GM04504 (cell line): ENCODE data around the gene ZFR.
"Not testable (repeated sequence)": the region's sequence is repeated elsewhere in the genome, so short reads cannot be mapped to it uniquely, and the experiment has no call there.

Experiments
- DNase-seq: peaks from one replicate; pipeline ENCODE4 v3.0.0-alpha.2; 2012; ENCODE audit warnings: low read depth

ZFR gene

DNA sequence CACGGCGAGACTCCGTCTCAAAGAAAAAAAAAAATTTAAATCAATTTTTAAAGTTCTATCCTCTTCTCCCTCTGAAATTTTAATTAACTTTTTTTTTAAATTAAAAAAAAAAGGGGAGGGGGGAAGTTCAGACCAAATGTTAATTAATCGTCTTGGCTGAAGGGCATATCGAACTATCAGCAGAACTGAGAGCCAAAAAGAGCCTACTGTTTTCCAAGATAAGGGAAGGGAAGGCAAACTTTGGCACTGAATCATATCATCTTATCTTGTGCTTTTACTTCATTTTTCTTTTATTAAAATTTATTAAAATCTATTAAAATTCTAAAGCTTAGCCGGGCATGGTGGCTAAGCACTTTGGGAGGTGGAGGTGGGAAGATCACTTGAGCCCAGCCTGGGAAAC lies 85.9 kb downstream of the ZFR start:
- DNase-seq = no peak

DNA sequence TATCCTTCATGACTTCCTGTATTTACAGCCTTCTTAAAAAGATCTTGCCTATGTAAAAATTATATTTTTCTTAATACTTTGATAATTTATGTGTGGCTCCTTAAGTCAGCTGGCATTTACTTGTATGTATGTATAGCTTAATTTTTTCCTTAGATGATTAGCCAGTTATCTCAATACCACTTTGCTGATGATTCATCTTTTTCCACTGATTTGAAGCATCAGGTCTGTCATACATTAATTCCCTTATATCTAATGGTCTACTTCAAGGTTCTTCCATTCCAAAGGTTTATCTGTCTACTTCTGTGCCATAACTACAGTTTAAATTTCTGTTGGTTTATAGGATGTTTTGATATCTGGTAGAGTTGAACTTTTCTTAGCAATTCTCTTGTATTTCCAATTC lies 86.9 kb downstream of the ZFR start:
- DNase-seq = no peak

DNA sequence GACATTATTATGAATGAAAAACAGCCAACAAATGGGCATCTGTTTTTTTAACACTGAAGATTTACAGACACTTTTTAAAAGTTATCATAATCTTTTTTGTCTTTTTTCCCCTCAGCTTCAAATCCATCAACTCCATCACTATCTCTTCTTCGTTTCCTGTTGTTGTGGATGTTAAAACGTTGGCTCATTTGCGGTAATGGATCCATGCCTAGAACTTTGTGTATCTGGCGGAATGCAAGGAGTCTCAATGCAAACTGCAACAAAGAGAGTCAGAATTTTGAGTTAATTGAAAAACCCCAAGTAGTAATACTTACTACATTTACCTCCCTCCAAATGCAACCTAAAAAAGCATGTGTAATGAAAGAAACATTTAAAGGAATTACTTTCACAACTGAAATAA lies 88.9 kb downstream of the ZFR start:
- DNase-seq = no peak

DNA sequence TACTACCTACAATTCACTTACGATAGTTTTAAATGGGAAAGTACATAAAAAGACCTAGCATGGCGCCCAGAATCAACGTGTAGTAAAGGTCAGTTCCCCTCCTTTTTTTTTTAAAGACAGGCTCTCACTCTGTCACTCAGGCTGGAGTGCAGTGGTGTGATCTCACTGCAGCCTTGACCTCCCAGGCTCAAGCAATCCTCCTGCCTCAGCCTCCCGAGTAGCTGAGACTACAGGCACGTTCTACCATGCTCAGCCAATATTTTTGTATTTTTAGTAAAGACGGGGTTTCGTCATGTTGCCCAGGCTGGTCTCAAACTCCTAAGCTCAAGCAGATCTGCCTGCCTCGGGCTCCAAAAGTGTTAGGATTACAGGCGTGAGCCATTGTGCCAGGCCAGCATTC lies 91.1 kb downstream of the ZFR start:
- no peak for DNase-seq

DNA sequence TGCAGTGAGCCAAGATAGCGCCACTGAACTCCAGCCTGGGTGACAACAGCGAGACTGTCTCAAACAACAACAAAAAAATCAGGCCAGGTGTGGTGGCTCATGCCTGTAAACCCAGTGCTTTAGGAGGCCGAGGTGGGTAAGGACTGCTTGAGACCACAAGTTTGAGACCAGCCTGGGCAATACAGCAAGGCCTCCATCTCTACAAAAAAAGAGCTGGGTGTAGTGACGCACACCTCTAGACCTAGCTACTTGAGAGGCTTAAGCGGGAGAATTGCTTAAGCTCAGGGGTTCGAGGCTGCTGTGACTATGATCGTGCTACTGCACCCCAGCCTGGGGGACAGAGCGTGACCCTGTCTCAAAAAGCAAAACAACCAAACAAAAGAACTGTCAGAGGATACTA lies 91.9 kb downstream of the ZFR start:
- DNase-seq = no peak

DNA sequence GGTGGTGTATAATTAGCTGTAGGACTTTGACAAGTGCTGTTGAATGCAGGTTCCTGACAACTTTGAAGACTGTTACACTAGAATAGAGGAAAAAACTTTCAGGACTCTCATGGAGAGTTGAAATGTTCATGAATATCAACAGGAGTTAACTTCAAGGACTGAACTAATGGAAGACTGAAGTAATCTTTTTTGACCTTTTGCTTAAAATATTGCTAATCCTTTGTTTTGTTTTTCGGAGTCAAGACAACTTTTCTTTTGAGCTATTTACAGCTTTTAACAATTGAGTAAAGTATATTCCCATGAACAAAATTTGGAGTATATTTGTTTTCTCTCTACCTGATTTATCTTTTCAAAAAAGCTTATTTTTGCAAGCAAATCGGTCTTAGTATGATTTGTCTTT lies 97.7 kb downstream of the ZFR start:
- DNase-seq = no peak

DNA sequence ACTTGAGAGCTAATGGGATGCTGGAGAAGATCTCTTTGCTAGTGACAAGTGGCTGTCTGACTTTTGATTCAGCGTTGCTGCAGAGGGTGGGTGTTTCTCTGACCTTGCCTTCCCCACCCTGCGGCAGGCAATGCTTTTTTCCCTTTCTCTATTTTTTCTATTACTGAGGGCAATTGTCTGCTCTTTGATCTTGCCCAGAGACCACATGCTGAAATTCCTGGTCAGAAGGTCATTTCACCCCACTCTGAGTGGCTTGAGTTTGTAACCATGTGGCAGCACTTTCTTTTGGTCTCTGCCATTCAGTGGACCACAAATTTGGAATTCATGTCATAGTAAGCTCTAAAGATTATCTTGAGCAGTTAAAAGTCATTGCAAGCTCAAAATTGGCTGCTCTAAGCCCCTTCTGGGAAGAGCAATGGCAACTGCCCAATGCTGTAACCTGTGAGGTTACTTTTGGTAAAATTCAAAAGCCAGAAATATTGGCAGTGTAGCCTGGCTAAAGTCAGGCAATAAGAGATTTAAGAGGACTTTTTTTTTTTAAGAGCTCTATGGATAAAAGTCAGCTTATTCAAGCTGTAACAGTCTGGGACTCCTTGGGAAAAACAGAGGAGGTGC lies 101.4 kb downstream of the ZFR start:
- DNase-seq = no peak

DNA sequence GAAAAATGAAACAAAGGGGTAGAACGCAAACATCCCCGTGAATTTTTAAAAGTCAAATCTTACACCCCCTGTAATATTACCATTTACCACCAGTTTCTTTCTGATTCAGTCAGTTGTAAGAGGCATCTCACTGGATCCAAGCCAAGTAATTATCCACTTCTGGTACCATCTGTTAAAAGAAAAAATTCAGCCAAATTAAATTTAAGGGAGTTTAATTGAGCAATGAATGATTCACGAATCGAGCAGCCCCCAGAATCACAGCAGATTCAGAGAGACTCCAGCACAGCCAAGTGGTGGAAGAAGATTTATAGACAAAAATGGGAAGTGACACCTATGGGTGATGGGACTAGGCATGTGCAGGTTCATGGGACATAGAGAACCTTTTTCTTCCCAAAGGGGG lies 101.9 kb downstream of the ZFR start:
- no peak for DNase-seq

DNA sequence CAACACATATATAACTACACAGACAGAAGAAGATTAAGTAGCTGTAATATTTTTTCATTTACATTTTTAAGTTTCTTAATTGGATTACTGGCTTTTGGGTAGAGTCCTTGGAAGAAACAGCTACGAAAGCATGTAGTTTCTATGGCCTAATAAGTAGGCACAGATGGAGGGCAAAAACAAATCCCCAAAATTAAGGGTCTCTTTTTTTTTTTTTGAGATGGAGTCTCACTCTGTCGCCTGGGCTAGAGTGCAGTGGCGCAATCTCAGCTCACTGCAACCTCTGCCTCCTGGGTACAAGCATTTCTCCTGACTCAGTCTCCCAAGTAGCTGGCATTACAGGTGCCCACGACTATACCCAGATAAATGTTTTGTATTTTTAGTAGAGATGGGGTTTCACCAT lies 104.7 kb downstream of the ZFR start:
- no peak for DNase-seq

DNA sequence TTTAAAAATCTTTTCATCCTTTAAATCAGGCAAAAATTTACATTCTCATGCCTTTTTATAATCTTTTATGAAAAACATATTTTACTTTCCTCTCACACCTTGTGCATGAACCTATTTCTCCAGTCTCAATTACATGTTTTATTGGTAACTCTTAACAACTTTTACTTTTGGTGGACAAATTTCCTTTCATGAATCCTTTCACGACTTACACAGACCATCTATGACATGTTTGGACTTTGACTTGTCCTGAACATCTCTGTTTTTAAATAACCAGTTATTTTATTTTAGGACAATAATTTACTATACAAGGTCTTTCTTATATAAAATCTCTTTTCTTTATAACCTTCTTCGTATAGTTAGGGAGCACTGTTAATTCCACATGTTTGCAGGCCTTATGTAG lies 105.3 kb downstream of the ZFR start:
- no peak for DNase-seq

DNA sequence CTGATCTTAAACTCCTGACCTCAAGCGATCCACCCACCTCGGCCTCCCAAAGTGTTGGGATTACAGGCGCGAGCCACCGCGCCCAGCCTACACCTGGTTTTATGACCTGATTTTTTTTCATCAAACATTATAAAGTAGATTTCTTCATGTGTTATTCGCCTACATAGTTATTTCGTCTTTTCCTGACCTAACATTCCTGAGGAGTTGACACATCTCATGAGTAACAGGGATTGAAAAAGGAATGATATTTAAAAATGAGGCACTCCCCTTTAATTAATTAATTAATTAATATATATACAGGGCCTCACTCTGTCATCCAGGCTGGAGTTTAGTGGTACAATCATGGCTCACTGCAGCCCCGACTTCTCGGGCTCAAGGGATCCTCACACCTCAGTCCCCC lies 111.6 kb downstream of the ZFR start:
- DNase-seq = no peak

DNA sequence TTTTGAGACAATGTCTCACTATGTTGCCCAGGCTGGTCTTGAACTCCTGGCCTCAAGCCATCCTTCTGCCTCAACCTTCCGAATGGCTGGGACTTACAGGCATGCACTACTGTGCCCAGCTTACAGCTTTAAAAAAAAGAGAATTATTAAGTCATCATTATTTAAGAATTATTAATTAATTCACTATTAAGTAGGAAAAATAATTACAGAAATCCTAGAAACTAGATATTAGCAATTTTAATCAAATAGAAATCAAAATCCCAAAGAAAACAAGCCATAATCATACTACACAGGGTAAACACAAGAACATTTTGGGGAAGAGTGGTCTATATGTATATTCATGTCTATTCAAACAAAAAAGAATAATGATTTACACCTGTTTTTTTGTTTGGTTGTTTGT lies 112.2 kb downstream of the ZFR start:
- no peak for DNase-seq

DNA sequence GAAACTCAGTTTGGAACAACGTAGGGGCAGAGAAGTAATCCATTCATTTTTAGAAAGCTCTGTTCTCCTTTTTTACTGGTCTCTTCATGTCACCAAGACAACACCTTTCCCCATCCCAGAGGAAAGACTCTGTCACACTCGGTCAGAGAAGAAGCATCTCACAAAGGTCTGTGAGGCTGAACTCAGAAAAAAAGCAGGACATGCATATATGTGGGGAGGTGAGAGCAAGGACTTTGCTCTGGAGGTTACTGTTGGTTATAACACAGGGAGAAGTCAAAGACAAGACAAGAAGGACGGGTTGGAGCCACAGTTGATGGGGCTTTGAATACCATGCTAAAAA lies 112.6 kb downstream of the ZFR start:
- no peak for DNase-seq

DNA sequence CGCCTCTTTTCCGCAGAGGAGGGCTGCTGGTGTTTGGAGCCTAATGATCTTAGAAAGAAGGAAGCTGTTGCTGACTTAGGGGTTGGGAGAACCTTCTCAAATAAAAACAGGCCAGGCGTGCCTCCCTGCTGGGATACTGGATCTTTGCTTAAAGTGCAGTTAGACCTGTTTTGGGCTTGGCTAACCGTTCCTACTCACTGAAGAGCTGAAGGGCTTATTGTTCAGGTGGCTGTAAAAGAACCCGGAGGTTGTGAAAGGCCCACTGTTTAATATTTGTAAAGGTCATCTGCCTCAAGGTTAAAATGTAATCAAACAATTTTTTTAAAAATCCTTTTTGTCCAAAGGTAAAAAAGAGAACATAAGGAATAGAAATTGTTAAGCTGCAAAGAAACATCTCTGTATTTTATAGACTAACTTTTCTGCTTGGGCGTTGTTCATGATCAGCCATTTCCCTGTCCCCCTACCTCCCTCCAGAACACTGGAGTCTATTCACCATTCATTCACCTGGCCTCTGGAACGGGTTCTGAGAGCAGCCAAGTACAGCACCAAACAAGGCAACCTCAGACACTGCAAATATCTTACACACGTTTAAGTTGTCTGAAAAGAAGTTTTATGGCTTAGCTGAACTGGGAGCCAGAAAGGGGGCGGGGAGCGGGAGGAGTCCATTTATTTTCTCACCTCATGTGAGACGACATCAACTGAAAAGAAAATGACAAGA lies 113.2 kb downstream of the ZFR start:
- DNase-seq = no peak

DNA sequence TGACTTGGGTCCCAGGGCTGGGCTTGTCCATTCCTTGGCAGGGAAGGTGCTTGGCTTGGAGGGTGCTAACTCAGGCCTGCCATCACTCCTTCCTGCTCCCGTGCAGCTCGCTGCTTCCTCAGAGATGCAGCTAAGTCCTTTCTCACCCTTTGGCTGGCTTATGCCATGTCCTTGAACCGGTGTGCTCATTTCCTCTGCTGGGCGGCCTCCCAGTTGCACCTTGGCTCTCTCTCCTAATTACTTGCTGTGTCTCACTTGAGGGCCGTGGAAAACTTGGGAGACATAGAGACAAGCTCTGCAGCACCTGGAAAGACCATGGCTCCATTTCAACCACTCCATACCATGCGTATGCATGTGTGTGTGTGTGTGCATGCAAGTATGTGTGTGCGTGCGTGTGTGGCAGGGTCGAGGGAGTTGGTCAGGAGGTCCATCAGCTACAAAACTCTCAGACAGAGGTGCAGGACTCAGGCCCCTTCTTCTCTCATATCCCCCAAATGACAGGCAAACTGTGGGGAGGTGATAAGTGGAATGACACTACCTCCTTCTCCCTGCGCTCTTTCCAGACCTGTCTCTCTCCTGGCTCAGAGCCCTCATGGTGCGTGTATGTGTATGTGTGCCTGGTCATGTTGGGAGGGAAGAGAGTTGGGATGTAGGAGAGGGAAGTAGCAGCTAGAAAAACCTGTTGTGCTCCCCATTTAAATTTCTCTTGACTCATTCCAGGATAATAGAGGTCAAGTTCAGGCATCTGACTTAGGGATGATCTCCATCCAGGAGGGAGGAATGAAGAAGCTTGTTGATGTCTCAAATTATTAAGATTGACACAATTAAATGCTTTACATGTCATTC lies 114.2 kb downstream of the ZFR start:
- DNase-seq = no peak

DNA sequence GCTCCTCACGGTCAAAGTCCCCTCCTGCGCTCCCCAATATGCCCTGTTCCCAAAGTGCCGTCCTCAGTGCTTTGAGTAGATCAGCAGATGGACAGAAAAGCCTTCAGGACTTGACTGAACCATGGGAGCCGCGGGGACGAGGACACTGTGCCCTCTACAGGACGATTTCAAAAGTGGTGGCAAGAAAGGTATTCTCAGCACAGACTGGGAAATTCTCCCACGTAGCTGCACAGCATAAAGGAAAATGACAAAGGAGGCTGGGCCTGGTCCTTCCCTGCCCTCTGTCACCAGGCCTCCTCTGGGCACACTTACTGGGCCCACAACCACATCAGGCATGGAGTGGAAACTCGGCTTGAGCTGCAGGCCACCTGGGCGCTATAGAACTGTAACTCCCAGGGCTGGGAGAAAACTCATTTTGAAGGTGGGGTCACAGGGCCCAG lies 115.1 kb downstream of the ZFR start:
- DNase-seq = no peak

DNA sequence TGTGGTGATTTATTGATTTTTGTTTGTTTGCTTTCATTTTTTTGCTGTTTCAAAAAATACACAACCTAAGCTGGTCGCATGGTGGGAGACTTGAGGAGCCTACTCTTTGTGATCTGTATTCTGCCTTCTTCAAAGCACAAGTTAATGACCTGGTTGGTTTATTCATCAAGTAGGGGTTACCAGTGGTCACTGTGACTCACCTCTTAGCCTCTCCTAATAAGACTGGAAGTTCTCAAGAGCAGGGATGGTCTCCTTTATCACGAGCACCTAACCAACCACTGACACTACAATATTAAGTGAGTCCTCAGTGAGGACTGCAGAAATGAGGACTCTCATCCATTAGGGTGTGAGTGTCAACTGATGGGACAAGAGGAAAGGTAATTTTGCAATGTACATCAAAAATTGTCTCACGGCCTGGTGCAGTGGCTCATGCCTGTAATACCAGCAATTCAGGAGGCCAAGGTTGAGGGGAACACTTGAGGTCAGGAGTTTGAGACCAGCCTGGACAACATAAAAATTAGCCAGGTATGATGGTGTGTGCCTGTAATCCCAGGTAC lies 118.2 kb downstream of the ZFR start:
- no peak for DNase-seq

DNA sequence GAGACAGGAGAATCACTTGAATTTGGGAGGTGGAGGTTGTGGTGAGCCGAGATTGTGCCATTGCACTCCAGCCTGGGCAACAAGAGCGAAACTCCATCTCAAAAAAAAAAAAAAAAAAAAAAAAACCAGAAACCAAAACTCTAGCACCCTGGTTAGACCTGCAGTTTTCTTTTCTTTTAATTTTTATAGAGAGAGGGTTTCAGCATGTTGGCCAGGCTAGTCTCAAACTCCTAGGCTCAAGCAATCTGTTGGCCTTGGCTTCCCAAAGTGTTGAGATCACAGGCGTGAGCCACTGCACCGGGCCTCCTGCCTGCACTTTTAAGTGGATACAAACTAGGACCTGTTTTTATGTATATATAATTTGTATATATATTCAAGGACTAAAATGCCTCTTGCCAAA lies 118.9 kb downstream of the ZFR start:
- no peak for DNase-seq

DNA sequence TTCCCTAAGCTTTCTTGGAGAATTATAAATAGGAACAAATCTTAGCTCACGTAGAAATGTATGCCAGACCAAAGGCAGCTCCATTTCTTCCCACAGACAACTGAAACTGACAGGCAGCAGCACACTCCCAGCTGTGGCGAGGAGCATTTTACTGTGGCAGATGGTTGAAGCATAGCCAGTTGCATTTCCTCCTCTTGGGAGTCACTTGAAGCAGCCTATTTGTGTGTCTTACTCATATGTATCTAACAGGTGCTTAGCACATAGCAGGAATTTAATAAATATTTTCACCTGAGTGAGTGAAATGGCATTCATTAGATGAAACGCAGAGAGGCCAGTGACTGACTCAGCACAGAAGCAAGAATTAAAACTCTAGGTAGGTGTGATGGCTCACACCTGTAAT lies 119.5 kb downstream of the ZFR start:
- no peak for DNase-seq

DNA sequence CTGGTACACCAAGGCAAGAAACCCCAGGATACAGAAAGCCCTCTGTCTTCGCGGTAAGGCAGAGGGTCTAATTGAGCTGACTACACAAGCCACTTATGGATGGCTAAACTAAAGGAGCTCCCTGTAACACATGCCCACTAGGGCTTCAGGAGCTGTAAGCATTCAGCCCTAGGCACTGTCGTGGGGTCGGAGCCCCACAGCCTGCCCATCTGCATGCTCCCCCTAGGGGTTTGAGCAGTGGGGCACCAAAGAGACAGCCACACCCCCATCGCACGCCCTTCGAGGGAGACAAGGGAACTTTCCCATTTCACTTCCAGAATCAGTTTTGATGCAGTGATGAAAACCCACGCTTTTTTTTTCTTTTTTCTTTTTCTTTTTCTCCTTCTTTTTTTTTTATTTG lies 120.8 kb downstream of the ZFR start:
- no peak for DNase-seq

DNA sequence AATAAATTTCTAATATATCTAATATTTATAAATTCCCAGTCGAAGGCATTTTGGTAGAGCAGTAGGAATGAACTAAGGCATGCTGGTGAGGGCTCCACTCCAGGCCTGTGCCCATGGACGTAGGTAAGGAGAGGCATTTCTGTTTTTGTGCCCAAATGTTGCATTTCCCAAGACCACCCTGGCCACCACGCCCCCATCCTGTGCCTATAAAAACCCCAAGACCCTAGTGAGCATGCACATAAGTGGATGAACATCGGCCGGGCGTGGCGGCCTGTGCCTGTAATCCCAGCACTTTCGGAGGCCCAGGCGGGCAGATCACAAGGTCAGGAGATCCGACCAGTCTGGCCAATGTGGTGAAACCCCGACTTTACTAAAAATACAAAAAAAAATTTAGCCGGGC lies 121.7 kb downstream of the ZFR start:
- DNase-seq = no peak

DNA sequence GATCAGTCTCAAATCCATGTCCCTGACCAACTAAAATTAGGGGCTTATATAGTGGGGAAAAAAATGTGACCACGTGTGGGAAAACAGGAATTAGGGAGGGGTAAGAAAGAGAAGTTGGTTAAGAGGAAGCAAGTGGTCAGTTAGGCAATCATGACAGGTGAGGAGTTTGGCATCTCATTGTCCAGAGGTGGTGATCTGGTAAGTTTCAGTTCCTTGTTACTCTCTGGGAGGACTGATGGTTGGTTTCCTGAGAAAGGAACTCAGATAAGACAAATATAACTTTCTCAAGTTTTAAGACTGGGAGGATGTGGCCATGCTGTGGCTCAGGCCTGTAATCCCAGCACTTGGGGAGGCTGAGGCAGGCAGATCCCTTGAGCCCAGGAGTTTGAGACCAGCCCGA lies 122.8 kb downstream of the ZFR start:
- DNase-seq = not testable (repeated sequence)

DNA sequence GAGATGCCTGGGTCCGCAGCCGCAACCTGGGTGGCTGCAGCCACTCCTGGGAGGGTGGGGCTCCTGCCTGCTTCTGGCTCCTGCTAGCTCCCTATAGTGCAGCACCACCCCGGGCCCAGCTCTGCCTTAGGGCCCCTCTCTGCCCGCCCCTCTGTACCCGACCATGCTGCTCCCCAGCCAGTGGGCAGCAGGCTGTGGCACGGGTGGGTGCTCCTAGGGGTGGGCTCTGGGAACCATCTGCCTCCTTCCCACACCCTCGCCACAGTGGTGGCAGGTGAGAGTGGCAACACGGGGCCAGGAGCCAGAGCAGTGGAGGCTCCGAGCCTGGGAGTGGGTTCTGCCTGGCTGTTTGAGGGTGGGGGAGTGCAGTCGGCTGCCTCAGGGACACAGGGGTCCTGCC lies 124.0 kb downstream of the ZFR start:
- DNase-seq = no peak
